Testis (tissue), 2 donors: ENCODE measurements around the gene EPHA3.

Experiments
- POLR2A ChIP-seq: fragments of 450-650 bp; IDR thresholded peaks from one replicate; pipeline ENCODE4 v1.6.1; 2017; ENCODE audit warnings: antibody characterized with exemption, mild to moderate bottlenecking, moderate library complexity
- TF ChIP-seq, protein P1 (sequence below), 3 experiments: fragments of 450-650 bp in 2 of 3; fragments of 200-600 bp in 1 of 3; sonication (generic) in 1 of 3; IDR thresholded peaks; one replicate each; pipeline ENCODE4 v1.5.1; 2016 to 2019; ENCODE audit warnings: antibody characterized with exemption in 3 of 3, mild to moderate bottlenecking in 2 of 3, moderate library complexity in 1 of 3

DNA sequence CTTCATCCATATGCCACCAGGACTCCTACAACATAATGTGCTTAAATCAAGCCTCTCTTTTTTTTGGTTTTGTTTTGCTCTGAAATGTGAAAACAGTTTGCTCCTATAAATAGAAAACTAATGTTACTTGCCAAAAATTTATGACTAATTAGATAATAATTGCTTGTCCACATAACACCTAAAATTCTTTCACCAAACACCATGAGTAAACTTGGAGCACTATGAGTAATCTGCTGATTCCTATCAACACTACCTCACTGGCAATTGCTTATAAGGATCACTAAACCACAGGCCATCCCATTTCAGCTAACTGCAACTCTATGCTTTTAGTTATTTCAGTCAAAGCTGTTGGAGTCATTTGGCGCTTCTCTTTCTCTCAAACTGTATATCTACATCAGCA lies 252.7 kb downstream of the EPHA3 start:
- TF ChIP-seq, protein P1, sequence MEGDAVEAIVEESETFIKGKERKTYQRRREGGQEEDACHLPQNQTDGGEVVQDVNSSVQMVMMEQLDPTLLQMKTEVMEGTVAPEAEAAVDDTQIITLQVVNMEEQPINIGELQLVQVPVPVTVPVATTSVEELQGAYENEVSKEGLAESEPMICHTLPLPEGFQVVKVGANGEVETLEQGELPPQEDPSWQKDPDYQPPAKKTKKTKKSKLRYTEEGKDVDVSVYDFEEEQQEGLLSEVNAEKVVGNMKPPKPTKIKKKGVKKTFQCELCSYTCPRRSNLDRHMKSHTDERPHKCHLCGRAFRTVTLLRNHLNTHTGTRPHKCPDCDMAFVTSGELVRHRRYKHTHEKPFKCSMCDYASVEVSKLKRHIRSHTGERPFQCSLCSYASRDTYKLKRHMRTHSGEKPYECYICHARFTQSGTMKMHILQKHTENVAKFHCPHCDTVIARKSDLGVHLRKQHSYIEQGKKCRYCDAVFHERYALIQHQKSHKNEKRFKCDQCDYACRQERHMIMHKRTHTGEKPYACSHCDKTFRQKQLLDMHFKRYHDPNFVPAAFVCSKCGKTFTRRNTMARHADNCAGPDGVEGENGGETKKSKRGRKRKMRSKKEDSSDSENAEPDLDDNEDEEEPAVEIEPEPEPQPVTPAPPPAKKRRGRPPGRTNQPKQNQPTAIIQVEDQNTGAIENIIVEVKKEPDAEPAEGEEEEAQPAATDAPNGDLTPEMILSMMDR (IDR thresholded peaks at IDR 0.05) = no peak
- no peak for TF ChIP-seq POLR2A
